Nucleus accumbens (tissue), 56 donors: ENCODE measurements around the gene OSBPL10.
"Not testable (repeated sequence)": the region's sequence is repeated elsewhere in the genome, so short reads cannot be mapped to it uniquely, and the experiment has no call there.

Source experiments
- DNase-seq, 56 donors: peaks; one replicate each; lab custom pipeline; 2025; lab: John Stamatoyannopoulos, UW

Gene OSBPL10

DNA sequence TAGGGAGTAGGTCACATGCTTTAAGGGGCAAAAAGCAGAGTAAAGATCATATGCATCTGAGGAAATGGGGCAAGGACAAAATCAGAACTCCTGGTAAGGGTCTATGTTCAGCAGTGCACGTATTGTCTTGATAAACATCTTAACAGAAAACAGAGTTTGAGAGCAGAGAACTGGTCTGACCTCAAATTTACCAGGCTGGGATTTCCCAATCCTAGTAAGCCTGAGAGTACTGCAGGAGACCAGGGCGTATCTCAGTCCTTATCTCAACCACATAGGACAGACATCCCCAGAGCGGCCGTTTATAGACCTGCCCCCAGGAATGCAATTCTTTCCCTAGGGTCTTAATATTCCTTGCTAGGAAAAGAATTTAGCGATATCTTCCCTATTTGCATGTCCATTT lies 14.0 kb upstream of the OSBPL10 start:
- not testable (repeated sequence) for DNase-seq

DNA sequence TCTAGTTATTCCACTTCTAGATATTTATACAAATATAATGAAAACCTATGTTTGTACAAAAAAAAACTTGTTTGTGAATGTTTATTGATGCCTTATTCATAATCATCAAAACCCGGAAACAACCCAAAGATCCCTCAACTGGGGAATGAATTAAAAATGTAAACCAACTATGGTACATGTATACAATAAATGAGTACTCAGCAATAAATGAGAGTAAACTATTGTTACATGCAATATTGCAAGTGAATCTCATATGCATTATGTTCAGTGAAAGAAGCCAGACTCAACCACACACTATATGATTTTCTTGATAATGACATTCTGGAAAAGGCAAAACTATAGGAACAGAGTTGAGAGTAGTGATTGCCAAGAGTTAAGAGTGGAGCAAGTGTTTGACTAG lies 12.8 kb upstream of the OSBPL10 start:
- no peak for DNase-seq

DNA sequence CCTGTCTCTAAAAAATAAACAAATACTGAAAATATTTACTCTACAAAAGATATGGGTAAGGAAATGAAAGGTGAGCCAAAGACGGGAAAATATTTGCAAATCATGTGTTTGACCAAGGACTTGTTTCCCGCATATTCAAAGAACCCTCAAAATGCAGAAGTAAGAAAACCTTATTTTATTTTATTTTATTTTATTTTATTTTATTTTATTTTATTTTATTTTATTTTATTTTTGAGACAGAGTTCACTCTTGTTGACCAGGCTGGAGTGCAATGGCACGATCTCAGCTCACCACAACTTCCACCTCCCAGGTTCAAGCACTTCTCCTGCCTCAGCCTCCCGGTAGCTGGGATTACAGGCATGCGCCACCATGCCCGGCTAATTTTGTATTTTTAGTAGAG lies 11.9 kb upstream of the OSBPL10 start:
- not testable (repeated sequence) for DNase-seq

DNA sequence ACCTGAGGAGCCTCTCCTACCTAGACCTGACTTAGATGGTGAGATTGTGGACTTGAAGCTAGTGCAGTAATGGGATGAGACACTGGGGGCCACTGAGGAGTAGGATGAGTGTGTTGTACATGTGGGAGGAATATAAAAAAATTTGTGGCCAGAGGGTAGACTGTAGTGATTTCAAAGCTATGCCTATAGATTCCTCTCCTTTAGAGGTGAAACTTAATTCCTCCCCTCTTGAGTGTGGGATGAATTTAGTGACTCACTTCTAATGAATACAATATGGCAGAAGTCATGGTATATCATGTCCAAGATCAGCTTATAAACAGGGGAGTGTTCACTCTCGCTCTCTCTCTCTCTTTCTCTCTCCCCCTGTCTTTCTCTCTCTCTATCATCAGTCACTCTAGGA lies 7.2 kb upstream of the OSBPL10 start:
- DNase-seq, result no peak

DNA sequence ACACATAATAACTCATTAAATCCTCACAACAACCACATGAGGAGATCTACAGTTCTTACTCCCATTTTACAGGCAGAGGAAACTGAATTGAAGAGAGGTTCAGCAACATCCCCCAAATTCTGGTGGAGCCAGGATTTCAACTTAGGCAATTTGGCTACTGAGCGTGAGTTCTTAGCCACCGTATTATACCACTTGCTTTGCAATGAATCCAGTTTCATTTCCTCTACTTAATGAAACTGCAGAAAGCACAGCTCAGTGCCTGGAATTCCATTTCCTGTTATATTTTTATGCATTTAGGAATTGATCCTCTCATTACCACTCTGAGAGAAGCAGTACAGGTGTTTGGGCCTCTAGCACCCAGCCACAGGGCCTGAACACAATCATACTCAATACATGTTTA lies 4.8 kb upstream of the OSBPL10 start:
- DNase-seq, result no peak

DNA sequence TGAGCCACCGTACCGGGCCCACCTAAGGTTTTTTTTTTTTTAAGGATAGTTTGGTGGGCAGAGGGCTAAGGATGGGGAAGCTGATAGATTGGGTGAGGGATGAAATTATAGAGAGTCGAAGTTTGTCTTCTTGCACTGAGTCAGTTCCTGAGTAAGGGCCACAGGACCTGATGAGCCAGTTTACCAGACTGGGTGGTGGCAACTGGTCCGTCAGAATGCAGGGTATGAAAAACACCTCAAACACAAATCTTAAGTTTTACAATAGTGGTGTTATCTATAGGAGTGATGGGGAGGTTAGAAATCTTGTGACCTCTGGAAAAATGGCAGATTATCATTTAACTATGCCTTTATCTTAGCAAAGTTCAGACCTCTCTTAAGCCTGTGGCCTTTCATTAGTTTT lies 3.3 kb upstream of the OSBPL10 start:
- no peak for DNase-seq

DNA sequence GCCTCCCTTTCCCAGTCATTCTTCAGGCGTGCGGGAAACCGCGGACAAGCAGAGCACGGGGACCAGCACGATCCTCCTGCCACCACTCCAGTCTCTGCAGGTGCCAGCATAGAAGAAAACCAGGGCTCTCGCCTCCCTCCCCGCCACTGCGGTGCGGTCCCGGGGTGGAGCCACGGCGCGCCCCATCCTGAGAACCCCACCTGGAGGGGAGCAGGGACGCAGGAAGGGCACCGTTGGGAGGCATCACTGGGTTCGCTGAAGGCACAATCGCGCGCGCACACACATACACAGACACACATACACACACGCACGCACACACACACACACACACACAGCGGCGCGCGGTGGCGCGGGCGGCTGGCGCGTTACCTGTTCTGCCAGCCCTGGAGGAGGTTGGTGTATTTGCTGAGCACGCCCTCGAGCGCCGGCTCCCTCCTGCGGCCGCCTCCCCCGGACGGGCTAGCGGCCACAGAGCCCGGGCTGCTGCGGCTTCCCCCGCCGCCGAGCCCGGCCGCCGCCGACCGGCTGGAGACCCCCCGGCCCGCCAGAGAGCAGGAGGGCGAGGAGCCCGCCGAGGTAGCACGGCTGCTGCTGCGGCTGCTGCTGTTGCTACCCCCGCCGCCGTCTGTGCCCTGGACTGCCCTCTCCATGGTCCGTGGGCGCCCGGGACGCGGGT lies 394 bp downstream of the OSBPL10 start:
- DNase-seq, result peak in 41 of 56 donors; percentile 1 to 70 (median 37)

DNA sequence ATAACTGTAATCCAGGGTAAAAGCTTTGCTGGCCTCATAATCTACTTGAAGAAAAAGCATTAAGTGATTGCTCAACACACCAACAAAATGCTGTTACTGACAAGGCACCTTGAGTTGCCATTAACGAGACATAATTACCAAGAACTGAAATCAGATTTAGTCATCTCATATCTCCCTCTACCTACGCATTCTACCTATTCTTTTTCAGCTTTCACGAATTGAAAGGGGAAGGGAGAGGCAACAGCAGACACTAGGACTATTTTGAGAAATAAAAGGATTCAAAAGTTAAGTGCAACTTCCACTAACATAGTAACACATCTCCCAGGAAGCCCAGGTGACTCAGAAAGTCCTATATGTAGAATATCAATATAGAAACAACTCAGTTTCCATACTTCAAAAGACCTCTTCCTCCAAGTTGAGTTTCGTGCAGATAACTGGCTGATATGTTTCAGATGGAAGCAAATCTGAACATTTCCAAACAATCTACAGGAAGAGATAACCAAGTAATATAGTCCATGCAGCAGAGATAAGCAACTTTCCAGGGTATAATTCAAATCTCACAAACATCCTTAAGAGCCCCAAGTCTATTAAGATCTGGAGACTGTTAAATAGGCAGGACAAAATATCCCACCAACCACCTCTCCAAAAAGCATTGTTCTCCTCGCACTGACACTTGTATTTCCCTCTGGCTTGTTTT lies 1.9 kb downstream of the OSBPL10 start:
- DNase-seq, result no peak

DNA sequence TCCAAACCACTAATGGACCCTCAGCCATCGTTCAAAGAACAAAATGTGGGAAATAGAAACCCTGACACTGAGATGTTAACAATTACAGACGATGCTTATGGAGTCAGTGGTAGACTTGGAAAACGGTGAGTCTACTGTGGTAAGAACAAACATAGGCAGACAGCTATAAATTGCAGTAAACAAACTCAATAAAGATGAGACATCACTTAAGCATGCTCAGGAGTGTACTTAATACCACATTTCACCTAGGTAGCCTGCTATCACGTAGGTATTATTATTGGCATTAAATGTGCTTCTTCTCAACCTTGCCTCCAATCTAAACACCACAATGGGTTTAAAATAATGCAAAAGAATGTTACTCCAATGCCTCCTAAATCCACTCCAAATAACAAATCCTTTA lies 2.5 kb downstream of the OSBPL10 start:
- no peak for DNase-seq

DNA sequence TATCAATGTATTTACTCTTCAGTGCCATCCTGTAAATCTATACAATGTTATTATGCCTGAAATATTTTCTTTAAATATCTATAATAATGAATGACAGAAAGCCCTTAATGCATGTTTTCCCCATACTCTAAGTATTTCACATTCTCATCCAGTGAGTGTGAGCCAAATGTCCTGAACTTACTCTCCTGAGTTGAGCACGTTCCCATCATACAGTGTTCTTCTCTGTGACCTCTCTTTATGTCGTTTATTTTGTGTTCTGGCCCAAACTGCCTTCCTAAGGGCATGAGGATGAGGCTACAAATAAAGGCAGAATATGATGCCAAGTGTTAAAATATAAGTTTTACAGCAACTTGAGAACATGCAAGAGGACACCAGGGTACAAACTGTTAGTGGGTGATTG lies 3.3 kb downstream of the OSBPL10 start:
- DNase-seq, result no peak

DNA sequence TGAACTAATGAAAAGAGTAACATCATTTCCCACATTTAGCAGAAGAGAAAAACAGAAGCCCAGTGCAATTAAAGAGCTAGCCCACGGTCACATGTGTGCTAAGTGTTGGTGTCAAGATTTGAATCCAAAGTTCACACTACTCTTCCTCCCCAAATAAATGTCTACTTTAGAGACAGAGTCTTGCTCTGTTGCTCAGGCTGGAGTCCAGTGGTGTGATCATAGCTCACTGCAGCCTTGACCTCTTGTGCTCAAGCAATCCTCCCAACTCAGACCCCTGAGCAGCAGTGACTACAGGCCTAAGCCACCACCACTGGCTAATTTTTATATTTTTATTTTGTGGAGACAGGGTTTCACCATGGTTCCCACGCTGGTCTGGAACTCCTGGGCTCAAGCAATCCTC lies 4.8 kb downstream of the OSBPL10 start:
- no peak for DNase-seq

DNA sequence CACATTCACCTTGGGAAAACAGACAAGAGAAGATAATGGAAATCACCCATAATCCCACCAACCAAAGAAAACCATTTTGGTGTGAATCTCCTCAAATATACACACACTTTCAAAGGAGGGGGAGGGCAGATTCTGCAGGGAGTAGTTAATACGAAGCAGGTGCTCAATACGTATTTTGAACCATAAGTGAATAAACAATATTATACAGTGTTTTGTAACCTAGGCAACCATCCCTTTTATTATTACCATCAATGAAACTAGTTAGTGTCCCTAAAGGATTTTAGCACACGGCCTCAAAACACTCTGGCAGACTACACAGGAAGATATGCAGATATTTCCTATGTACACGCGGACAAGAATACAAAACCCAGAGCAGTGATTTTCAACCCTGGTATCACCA lies 6.1 kb downstream of the OSBPL10 start:
- DNase-seq, result no peak

DNA sequence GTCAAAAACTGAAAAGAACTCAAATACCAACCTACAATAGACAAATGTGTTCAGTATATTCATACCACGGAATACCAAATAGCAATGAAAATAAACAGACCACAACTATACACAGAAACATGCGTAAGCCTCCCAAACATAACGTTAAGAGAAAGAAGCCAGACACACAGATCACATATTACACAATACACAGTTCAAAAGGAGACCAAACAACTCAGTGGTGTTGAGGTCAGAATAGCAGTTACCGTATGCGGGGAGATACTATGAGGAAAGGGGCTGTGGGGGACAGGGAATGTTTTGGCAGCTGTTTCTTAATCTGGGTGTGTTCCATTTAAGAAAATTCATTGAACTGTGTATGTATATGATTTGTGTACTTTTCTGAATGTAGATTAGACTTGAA lies 6.6 kb downstream of the OSBPL10 start:
- DNase-seq, result no peak

DNA sequence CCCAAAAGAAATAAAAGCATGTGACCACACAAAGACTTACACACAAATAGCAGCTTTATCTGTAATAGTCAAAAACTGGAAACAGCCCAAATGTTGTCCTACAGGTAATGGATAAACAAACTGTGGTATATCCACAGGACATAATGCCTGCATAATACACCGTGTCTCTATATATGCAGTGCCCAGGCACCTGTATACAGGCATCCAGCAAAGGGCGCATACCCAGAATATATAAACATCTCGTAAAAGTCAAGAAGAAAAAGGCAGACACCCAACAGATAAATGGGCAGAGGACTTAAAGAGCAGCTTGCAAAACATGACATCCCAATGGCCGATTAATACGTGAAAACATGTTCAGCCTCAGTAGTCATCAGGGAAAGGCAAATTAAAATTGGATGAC lies 7.2 kb downstream of the OSBPL10 start:
- DNase-seq, result no peak

DNA sequence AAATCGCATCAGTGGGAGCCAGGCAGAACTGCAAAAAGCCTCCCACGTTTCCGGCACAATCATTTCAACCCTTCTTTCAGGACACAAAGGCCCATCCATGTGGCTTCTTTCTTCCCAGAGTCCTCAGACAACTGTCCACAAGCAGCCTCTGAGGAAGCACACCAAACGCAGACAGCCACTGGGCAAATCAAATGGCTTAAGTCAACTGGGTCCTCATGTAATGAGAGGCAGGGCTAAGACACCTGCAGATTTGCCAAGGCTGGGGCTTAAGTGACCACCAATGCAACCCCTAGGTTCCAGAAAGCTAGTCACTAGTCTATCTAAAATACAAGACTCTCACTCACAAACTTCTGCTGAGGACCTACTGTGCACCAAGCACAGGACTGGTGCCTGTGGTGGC lies 8.0 kb downstream of the OSBPL10 start:
- DNase-seq, result no peak

DNA sequence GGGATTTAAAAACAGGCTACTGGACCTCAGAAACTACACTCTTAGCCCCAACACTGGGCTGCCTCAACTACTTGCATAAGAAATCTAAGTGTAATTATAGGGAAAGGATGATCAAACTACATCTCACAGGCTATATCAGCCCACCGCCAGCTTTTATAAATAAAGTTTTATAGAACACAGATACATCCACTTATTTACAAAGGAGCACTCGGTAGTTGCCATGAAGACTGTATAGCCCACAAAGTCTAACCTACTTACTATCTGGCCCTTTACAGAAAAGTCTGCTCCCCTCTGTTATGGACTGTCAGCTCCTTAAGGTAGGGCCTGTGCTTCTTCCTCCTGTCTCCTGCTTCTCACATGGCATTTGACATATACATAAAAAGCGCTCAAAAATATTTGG lies 9.5 kb downstream of the OSBPL10 start:
- no peak for DNase-seq

DNA sequence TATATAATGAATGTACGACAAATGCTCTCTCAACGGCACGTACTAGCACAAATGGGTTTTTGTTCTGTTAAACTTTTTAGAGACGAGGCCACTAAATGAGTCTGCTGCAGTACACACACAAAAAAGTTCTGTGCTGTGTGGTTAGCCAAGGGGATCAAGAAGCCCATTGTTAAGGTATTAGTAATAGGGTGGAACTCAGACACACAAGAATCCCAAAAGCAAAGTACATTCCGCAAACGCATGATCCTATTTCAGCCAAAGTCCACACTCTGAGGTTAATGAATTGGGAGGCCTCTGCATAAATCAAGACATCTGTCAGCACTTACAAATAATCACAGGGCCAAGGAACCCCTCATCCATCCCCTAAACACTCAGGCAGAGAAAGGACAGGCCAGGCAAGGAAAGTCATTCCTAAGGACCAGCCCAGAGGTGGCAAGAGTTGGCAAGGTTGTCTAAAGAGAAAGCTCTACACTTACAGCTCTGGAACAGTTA lies 12.1 kb downstream of the OSBPL10 start:
- DNase-seq, result no peak

DNA sequence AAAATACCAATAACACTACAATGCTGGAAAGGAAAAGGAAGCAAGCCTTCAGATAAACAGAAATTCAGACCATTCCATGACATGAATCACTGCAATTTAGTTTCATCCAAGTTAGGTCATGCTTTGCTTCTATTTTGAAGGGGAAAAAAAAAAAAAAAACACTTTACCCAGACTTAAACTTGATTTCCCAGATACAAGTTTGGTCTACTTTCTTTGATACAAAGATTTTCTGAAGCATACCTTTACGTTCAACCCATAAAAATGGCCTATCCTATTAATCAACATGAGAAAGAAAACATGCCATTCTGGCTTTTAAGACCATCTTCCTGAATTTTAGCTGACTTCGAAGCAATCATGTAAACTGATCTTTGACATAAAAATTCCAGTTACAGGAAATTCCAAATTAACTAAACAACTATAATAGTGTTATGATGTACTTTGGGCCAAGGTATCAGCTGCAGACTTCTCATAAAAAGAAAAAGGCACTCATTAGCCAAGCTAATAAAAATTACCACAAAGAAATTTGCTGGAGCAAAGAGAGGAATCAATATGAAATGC lies 12.6 kb downstream of the OSBPL10 start:
- no peak for DNase-seq

DNA sequence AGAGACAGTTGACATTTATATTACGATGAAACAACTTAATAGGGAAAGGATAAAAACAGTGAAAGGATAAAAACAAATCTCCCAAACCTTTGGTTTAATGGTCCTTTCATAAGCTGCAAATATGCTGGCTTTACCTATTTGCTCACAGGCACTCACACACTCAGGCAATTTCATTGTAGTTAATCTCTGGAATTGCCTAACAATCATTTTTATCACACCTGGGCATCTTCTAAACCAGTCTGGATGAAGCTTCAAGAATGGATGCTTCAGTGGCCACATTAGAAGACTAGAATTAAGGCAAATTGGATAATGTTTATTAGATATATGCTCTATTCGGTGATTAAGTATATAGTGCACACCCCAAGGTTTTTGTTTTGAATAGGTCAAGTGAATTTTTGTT lies 13.5 kb downstream of the OSBPL10 start:
- no peak for DNase-seq

DNA sequence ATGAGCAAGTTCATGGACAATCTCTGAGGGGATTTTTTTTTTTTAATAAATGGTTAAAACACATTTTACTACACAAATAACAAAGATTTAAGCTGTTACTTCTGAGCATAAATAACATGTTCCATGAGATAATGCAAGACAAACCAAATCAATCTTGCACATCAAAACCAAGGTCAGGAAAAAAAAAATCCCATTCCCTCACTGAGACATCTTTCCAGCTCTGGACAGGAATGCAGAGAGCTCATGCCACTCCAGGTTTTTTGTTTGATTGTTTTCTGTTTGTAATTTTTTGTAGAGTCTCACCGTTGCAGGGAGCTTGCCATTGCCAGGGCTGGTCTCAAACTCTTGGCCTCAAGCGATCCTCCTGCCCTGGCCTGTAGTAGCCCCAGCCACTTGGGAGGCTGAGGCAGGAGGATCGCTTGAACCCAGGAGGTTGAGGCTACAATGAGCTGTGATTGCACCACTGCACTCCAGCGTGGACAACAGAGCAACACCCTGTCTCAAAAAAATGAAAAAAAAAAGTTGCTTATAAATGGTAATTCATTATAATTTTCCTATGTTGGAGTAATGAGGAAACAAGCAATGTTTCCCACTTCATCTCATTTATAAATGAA lies 14.0 kb downstream of the OSBPL10 start:
- no peak for DNase-seq

DNA sequence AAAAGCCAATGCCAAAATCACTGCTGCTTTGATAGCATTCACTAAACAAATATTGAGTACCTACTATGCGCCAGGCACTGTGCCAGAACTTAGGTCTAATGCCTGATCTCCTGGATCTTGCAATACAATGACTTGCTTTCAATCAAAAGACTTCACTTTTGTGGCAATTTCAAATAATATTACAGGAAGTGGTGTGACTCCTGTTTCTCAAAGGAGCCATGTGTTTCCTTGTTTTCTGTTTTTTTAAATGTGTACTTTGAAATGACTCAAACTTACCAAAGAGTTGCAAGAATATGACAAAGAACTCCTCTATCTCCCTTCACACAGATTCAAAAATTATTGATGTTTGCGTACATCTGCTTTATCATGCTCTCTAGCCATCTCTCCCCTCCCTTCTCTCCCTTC lies 18.3 kb downstream of the OSBPL10 start:
- no peak for DNase-seq
